ENCODE measurements around the gene ARMC8. TPM values are rescaled to one million over a fixed set of nuclear protein-coding genes. Genes with fewer than 3 reads are reported as not detected.

The ARMC8 gene
- total RNA-seq, 1 experiment from 2014 or later, result 85.4 TPM

Other genes with a start within 250 kb of the ARMC8 start
- gene CLDN18, start 177.1 kb upstream of the ARMC8 start, total RNA-seq (2014; rRNA removed), result 0.06 TPM in 1 of 2 replicates, not detected in the other
- gene DZIP1L, start 71.7 kb upstream of the ARMC8 start, total RNA-seq (2014; rRNA removed), result 18.3 and 18.9 TPM in 2 replicates
- gene A4GNT, start 54.9 kb upstream of the ARMC8 start, total RNA-seq (2014; rRNA removed), result not detected in 2 replicates
- gene DBR1, start 12.4 kb upstream of the ARMC8 start, total RNA-seq (2014; rRNA removed), result 20.1 and 20.5 TPM in 2 replicates
- not detected in 2 replicates for gene NME9, start 142.6 kb downstream of the ARMC8 start, total RNA-seq (2014; rRNA removed)
- gene MRAS, start 161.3 kb downstream of the ARMC8 start, total RNA-seq (2014; rRNA removed), result 40.8 and 58.8 TPM in 2 replicates
- gene ESYT3, start 247.3 kb downstream of the ARMC8 start, total RNA-seq (2014; rRNA removed), result 0.90 and 1.0 TPM in 2 replicates